ENCODE results near the gene TMEM132E.

DNA sequence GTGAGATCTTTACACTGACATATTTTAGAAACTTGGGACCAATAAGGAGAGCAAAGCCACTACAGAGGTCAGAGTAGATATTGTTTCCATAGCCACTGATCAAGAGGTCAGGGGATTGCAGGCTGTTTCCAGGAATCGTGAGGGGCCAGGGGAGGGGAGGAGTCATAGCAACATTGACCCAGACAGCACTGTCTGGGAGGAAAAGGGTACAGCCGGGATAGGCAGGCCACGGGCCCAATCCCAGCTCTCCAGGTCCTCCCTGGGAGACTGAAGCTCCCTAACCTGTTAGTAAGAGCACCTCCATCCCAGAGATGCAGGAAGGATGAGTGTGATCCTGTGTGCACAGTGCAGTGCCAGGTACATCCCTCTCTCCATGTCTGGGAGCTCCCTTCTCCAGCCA, 48.5 kb upstream of the TMEM132E start:
- TF ChIP-seq POLR2A (IDR thresholded peaks at IDR 0.05; ENCODE audit: low read length) = no peak
- TF ChIP-seq GATA1 (IDR thresholded peaks at IDR 0.05; ENCODE audit: low read depth, low read length) = no peak
